HG02623 (cell line): Measurements from ENCODE around the gene P2RY4.
"Not testable (repeated sequence)": the region's sequence is repeated elsewhere in the genome, so short reads cannot be mapped to it uniquely, and the experiment has no call there.

Experiments used
- ATAC-seq: cut with Tn5 transposase; IDR thresholded peaks from one replicate; pipeline ENCODE4 v1.9.1; 2021; ENCODE audit warnings: moderate library complexity; ENCODE audit not compliant: unreplicated experiment

P2RY4 gene

DNA sequence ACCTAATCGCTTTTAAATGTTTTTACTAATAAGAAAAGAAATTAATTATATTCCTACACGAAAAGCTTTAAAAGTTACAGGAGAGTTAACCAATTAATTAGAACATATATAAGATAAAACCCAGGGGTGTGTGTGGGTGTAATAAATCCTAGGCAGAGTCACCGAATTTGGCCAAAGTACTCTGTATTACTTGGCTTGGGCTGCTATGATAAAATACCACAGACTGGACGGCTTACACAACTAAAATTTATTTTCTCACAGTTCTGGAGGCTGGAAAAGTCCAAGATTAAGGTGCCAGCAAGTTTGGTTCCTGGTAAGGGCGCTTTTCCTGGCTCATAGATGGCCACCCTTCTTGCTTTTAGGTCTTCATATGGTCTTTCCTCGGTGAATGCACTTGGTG, 15.1 kb downstream of the P2RY4 start:
- no peak for ATAC-seq

DNA sequence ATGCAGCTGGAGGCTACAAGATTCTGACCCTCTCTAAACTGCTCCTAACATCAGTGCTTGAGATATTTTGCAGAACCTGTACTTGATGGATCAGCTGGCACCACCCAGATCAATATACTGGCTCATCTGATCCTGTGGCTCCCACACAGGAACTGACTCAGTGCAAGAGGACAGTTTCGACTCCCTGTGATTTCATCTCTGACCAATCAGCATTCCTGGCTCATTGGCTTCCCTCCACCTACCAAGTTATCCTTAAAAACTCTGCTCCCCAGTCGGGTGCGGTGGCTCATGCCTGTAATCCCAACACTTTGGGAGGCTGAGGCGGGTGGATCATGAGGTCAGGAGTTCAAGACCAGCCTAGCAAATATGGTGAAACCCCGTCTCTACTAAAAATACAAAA, 16.4 kb downstream of the P2RY4 start:
- not testable (repeated sequence) for ATAC-seq

DNA sequence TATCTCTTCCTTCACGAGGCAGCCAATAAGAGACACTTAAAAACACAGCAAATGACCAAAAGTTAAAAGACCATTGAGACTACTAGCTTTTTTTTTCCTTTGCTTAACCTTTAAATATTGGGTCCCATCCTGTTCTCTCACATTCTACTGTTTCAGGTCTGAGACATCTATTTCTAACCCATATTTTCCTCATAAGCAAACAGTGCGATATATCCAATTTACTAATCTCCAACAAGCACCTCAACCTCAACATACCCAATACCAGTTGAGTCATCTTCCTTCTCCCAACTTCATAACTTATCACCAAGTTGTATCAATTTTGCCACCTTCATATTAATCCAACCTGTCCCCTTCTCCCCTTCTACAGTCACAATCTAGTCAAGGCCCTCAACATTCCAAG, 18.5 kb downstream of the P2RY4 start:
- ATAC-seq, result no peak

DNA sequence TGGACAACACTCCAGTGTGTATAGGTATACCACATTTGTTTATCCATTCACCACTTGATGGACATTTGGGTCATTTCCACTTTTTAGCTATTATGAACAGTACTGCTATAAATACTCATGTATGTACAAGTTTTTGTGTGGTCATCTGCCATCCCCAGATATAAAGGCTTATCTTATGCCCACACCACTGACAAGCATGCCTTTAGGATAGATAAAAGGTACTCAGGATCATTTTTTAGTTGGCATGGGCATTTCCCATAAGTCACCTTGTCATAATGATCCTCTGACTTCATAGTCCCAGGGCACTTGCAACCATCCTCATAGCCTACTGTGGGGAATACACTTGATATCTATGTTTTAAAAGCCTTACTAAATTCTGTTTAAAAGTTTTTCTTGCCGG, 19.3 kb downstream of the P2RY4 start:
- ATAC-seq, result no peak

DNA sequence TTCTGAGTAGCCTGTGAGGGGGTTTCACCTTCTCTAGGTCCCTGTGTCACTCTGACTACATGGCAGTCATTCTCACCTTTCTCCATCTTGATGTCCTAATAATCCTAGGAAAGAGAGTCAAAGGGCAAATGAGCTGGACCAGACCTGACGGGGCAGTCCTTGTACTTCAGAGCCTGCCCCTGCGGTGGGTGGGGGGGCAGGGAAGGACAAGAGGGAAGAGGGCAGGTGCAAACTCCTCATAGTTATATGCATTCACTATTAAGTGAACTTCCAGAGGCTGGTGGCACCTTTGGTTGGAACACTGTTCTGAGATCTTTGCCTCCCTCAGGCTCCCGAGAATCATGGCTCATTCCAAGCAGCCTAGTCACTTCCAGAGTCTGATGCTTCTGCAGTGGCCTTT, 25.6 kb downstream of the P2RY4 start, which contains the start of gene AWAT1:
Gene AWAT1, plus strand, starts transcription at position 301 of the 400 bp plus-strand sequence. Its CDS starts 41 bp downstream, at position 342.
- ATAC-seq, result no peak

DNA sequence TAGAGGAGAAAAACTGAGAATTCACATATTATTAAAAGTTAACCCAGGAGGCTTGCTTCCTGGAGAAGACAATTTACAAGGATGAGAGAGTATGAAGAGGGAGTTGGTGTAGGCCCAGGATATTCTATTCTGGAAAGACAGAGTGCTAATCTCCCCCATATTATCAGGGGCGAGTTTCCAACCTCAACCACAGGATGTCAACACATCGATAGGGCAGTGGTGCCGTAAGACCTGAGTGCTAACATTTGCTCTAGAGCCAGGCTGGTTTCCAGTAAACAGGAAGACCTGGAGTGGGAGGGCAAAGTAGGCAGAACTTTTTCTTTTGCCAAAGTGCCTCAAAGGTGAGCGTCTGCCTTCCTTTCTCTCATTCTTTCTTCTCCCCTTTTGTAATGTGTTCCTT, 28.3 kb downstream of the P2RY4 start:
- no peak for ATAC-seq

DNA sequence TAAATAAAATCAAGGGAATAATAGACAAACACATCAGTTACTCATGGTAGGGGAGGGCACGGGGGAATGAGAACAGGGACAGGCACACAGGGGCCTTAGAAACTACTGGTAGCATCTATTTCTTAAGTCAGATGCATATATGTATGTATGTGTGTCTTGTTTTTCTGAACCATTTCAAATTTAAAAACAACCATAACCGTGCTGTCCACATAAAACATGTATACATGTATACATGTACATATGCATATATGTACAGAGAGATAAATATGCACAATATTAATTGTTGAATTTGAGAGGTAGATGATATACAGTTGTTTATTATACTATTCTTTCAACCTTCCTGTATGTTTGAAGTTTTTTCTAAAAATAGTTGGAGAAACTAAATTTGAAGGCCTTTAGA, 33.3 kb downstream of the P2RY4 start:
- no peak for ATAC-seq

DNA sequence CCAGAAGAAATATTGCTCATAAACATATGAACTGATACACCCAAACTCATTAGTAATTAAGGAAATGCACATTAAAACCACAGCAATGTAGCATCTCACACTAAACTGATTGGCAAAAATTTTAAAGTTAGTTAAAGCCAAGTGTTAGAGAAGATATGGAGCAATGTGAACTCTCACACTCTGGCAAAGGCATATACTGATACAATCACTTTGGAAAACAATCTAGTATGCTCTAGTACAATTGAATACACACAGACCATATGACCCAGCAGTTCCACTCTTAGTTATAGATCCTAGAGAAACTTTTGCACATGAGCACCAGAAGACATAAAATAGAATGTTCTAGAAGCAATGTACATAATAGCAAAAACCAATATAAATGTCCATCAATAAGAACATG, 34.0 kb downstream of the P2RY4 start:
- no peak for ATAC-seq

DNA sequence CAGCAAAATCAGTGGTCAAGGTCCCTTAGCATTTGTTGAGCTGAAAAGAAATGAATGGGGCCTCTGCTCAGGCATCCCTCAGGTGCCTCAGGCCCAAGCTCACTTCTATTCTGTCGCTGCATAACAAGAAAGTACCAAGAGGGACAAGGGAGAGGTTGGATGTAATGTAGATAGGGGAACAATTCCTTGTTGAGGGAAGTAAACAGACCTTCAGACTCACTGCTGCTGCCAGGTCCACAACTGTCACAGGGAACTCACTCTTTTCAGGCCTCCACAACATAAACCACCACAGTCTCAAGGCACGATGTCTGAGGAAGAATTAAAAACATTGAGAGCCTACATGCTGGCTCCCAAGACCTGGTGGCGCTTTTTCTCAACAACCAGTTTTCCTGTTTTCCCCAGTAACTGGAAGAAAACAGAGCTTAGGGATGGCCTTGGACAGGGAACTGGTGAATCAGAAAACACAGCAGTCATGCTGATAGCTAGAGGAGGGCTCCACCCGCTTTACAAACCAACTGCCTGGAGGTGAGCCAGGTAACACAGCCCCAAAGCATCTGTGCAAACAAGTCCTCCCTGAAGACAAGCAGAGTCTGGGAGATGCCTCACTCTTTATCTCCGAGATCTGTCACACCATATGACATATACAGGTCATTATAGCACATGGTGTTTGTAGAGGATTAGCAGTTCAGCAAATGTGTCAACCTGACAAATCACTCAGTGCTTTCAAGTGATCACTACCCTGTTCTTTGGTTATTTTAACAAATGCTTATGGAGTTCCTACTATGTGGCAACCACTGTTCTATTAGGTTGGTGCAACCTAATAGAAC, 39.9 kb downstream of the P2RY4 start:
- ATAC-seq, result no peak

DNA sequence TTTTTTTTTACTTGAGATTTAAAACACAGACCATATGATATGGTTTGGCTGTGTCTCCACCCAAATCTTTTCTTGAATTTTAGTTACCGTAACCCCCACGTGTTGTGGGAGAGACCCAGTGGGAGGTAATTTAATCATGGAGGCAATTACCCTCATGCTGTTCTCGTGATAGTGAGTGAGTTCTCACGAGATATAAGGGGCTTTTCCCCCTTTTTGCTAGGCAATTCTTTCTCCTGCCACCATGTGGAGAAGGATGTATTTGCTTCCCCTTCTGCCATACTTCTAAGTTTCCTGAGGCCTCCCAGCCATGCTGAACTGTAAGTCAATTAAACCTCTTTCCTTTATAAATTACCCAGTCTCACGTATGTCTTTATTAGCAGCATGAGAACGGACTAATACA, 50.4 kb downstream of the P2RY4 start:
- not testable (repeated sequence) for ATAC-seq

DNA sequence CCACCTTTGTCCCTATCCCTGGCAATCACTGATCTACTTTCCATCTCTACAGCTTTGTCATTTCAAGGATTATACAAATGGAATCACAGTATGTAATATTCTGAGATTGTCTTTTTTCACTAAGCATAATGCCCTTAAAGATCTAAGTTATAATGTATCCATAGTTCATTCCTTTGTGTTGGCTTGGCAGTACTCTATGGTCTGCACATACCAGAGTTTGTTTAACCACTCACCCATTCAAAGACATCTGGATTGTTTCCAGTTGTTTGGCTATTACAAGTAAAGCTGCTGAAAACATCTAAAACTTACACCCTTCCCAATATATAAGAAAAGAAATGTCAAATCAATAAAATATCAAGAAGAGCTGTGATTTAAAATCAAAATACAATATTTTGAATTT, 51.5 kb downstream of the P2RY4 start:
- no peak for ATAC-seq
